Smooth muscle cell of the brain vasculature (primary cell): ENCODE results near the gene ERGIC3.

Source experiments
- DNase-seq: peaks from one replicate; pipeline ENCODE4 v3.0.0-alpha.2; 2012; ENCODE audit warnings: low read depth, low spot score

The ERGIC3 gene

GRCh38 chr20:35598476-35598875, 56.6 kb downstream of the ERGIC3 start:
- no peak for DNase-seq

GRCh38 chr20:35598899-35599775, 57.3 kb downstream of the ERGIC3 start:
- DNase-seq: no peak

GRCh38 chr20:35599776-35600120, 57.9 kb downstream of the ERGIC3 start:
- DNase-seq: no peak

GRCh38 chr20:35600176-35600992, 58.5 kb downstream of the ERGIC3 start:
- no peak for DNase-seq

- DNase-seq: no peak
These were observed 59.4 kb downstream of the ERGIC3 start for GRCh38 chr20:35600993-35601973.

- DNase-seq: no peak
These were observed 60.1 kb downstream of the ERGIC3 start for GRCh38 chr20:35601990-35602389.

GRCh38 chr20:35602851-35603495, 61.1 kb downstream of the ERGIC3 start:
- DNase-seq: no peak

DNA sequence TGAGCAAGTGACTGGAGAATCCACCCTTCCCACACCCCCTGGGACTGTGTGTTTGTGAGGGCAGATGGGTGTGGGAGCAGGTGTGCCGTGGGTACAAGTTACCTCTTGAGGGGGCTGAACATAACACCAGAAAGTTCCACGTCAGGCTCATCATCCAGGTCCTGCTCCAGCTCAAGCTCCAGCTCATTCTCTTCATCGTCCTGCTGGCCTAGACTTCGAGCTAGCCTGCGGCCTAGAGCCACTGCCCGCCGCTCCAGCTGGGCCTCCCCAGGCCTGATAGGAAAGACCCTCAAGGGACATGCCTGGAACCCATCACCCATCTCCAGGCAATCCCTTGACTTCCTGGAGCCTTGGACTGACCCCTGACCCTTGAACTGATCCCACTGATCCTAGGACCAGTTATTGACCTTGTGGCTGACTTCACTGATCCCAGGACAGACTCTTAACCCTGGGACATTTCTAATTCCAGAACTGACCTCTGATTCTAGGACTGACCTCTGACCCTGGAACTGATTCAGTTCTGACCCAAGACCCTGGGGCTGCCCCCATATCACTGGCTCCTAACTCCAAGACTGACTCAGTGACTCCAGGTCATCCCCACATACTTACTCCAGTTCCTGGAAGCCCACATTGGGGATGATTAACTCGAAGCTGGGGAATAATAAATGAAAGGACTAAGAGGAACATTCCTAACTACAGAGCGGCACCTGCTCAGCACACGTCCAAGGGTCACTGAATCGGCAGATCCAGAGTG, 62.0 kb downstream of the ERGIC3 start:
- DNase-seq: no peak

- DNase-seq: no peak
These were observed 62.5 kb downstream of the ERGIC3 start for GRCh38 chr20:35604449-35604747.

DNA sequence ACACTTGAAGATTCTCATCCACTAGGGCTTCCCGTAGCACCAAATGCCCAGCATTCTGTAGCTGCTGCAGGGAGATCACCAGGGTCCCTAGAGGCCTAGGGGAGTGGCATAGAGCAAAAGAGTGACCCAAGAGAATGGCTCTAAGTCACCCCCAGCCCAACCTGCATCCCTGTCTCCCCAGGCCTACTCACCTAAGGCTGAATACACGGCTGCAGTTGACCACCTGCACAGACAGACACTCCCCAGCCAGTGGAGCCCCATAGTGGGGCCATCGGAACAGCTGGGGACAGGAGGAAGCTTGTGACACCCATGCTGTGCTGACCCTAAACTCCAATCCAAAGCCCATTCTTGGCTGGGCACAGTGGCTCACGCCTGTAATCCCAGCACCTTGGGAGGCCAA, 64.2 kb downstream of the ERGIC3 start:
- DNase-seq: no peak
